HL-60/S4 treated with retinoic acid at 250 ng/mL for 4 days and 3 days (cell line): Measurements from ENCODE around the gene MAOA.
"Not testable (repeated sequence)": the region's sequence is repeated elsewhere in the genome, so short reads cannot be mapped to it uniquely, and the experiment has no call there.

Experiments used
- in situ Hi-C: fragments of 300-500 bp; cut with MboI; formaldehyde crosslinking; loops from 2 replicates; pipeline ENCODE4 v1.7.0; 2022; ENCODE audit warnings: low sequenced_read_pairs

Gene MAOA

GRCh38 chrX:43661521-43662240, 5.6 kb downstream of the MAOA start:
- in situ Hi-C loops = no loop called here

GRCh38 chrX:43663173-43663572, 7.1 kb downstream of the MAOA start:
- in situ Hi-C loops = no loop called here

GRCh38 chrX:43664258-43664657, 8.2 kb downstream of the MAOA start:
- in situ Hi-C loops = no loop called here

- in situ Hi-C loops = no loop called here
These were observed 8.6 kb downstream of the MAOA start for GRCh38 chrX:43664708-43665107.

GRCh38 chrX:43666311-43666912, 10.3 kb downstream of the MAOA start:
- in situ Hi-C loops = no loop called here

GRCh38 chrX:43675965-43676628, 20.0 kb downstream of the MAOA start:
- in situ Hi-C loops = not testable (repeated sequence)

GRCh38 chrX:43676971-43677572, 21.0 kb downstream of the MAOA start:
- in situ Hi-C loops = no loop called here

- in situ Hi-C loops = no loop called here
These were observed 21.9 kb downstream of the MAOA start for GRCh38 chrX:43677993-43678392.

- in situ Hi-C loops = no loop called here
These were observed 23.0 kb downstream of the MAOA start for GRCh38 chrX:43679058-43679457.

- in situ Hi-C loops = no loop called here
These were observed 23.7 kb downstream of the MAOA start for GRCh38 chrX:43679778-43680177.

GRCh38 chrX:43682726-43683125, 26.6 kb downstream of the MAOA start:
- in situ Hi-C loops = no loop called here

- in situ Hi-C loops = no loop called here
These were observed 29.1 kb downstream of the MAOA start for GRCh38 chrX:43685221-43685620.

- in situ Hi-C loops = no loop called here
These were observed 32.5 kb downstream of the MAOA start for GRCh38 chrX:43688586-43688985.

GRCh38 chrX:43693602-43694406, 37.7 kb downstream of the MAOA start:
- in situ Hi-C loops = no loop called here

- in situ Hi-C loops = no loop called here
These were observed 43.4 kb downstream of the MAOA start for GRCh38 chrX:43699475-43699874.

- in situ Hi-C loops = no loop called here
These were observed 46.0 kb downstream of the MAOA start for GRCh38 chrX:43702079-43702524.

- in situ Hi-C loops = no loop called here
These were observed 46.6 kb downstream of the MAOA start for GRCh38 chrX:43702660-43703059.

- in situ Hi-C loops = no loop called here
These were observed 47.2 kb downstream of the MAOA start for GRCh38 chrX:43703211-43703791.

- in situ Hi-C loops = no loop called here
These were observed 50.8 kb downstream of the MAOA start for GRCh38 chrX:43706786-43707370.
